Measurements from ENCODE around the gene NLK.

- TF ChIP-seq EZH2phosphoT487 (IDR thresholded peaks at IDR 0.05; ENCODE audit: borderline replicate concordance, low read length) (no peak), CTCF (conservative IDR thresholded peaks at IDR 0.05; ENCODE audit: low read depth, low read length) (no peak), EZH2 (IDR thresholded peaks at IDR 0.05; ENCODE audit: low read length, unreplicated experiment) (no peak)
Measured at GRCh38 chr17:28177351-28177750, 134.9 kb downstream of the NLK start.
